Measurements from ENCODE around the gene TMEM167A. TPM values are rescaled to one million over a fixed set of nuclear protein-coding genes. Genes with fewer than 3 reads are reported as not detected.

The TMEM167A gene
- polyA plus RNA-seq, 4 donors = 35.9 to 65.8 (median 44.2) TPM

- DNase-seq (no peak), FAIRE-seq (no peak)
- no peaks in the 10 kb centered on the region for H3K4me1 ChIP-seq (ENCODE audit: control insufficient read depth in 3 of 3, insufficient read depth in 2 of 3, low read depth in 1 of 3, low read length in 2 of 3)
- no peak overlapping the region for H3K27ac ChIP-seq (ENCODE audit: low read depth in 1 of 3, low read length in 2 of 3)
- no peaks in the 10 kb centered on the region for H3K27me3 ChIP-seq (ENCODE audit: control insufficient read depth in 3 of 3, insufficient read depth in 3 of 3, low read length in 3 of 3)
- no peak overlapping the region for H3K4me3 ChIP-seq (ENCODE audit: low read depth in 1 of 3, low read length in 3 of 3)
- no peaks in the 10 kb centered on the region for H3K9me3 ChIP-seq (ENCODE audit: control insufficient read depth in 2 of 2, insufficient read depth in 1 of 2, low read depth in 1 of 2, low read length in 1 of 2)
- peaks cover 0 to 10% (median 3%) of the 10 kb centered on the region in 3 donors for H3K36me3 ChIP-seq (ENCODE audit: control insufficient read depth in 3 of 3, insufficient read depth in 2 of 3, low read depth in 1 of 3, low read length in 3 of 3)
Observed at GRCh38 chr5:83058726-83059125, 18.5 kb downstream of the TMEM167A start.

DNA sequence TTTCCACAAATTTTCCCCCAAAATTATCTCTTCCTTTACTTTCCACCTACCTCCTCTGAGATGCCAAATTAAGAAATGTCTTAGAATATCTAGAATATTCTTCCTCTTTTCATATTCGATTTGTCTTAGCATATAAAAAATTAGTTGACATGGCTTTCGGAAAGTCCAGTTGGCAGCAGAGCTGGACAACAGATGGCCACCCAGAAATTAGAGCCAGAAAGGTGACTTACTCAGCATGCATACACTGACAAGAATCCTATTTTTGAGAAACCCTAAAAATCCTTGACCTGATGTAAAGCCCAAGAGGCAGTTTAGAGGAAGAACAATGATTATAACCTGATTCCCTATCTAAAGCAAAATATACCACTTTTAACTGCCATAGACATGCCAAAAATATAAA lies 22.0 kb downstream of the TMEM167A start:
- DNase-seq (no peak), FAIRE-seq (no peak)
- WGBS, 3 donors = 86 to 97% (median 96%) methylated on average over 2 of the region's 2 CpGs
- Histone ChIP-seq H3K27ac (ENCODE audit: low read depth in 1 of 3, low read length in 2 of 3) (no peak overlapping the region), H3K9me3 (ENCODE audit: control insufficient read depth in 2 of 2, insufficient read depth in 1 of 2, low read depth in 1 of 2, low read length in 1 of 2) (no peaks in the 10 kb centered on the region), H3K4me3 (ENCODE audit: low read depth in 1 of 3, low read length in 3 of 3) (no peak overlapping the region), H3K4me1 (ENCODE audit: control insufficient read depth in 3 of 3, insufficient read depth in 2 of 3, low read depth in 1 of 3, low read length in 2 of 3) (no peaks in the 10 kb centered on the region), H3K27me3 (ENCODE audit: control insufficient read depth in 3 of 3, insufficient read depth in 3 of 3, low read length in 3 of 3) (no peaks in the 10 kb centered on the region), H3K36me3 (ENCODE audit: control insufficient read depth in 3 of 3, insufficient read depth in 2 of 3, low read depth in 1 of 3, low read length in 3 of 3) (peaks cover 0 to 3% (median 2%) of the 10 kb centered on the region in 3 donors)

GRCh38 chr5:83050723-83051340 lies 26.4 kb downstream of the TMEM167A start:
- H3K9me3 ChIP-seq (ENCODE audit: control insufficient read depth in 2 of 2, insufficient read depth in 1 of 2, low read depth in 1 of 2, low read length in 1 of 2) = no peaks in the 10 kb centered on the region
- DNase-seq = no peak
- H3K27ac ChIP-seq (ENCODE audit: low read depth in 1 of 3, low read length in 2 of 3) = no peak overlapping the region
- WGBS, 3 donors = 78 to 96% (median 94%) methylated on average over 4 of the region's 4 CpGs
- H3K27me3 ChIP-seq (ENCODE audit: control insufficient read depth in 3 of 3, insufficient read depth in 3 of 3, low read length in 3 of 3) = no peaks in the 10 kb centered on the region
- no peak overlapping the region for H3K4me3 ChIP-seq (ENCODE audit: low read depth in 1 of 3, low read length in 3 of 3)
- H3K4me1 ChIP-seq (ENCODE audit: control insufficient read depth in 3 of 3, insufficient read depth in 2 of 3, low read depth in 1 of 3, low read length in 2 of 3) = no peaks in the 10 kb centered on the region
- no peak for FAIRE-seq
- H3K36me3 ChIP-seq (ENCODE audit: control insufficient read depth in 3 of 3, insufficient read depth in 2 of 3, low read depth in 1 of 3, low read length in 3 of 3) = peaks cover 2 to 5% (median 2%) of the 10 kb centered on the region in 3 donors

DNA sequence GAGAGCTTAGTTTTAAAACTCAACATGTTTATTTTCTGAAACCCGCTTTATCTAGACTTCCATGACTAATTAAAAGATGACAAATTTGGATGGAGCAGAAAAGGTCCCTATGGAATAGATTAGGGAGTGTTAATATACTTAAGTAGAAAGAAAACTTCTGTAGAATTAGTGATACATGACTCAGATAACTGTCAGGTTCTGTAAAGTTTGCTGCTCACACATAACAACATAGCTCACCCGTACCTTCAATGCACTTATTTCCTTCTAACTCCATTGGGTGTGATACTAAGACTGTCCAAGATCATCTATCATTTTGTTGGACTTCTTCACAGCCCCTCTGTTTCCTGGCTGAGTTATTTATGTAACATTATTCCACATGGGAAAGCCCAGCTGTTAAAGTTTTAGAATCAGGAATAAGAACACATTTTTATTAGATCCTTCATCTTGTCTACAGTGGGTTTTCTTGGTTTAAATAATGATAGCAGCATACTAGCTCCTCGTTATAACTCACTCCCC lies 27.8 kb downstream of the TMEM167A start:
- H3K4me1 ChIP-seq (ENCODE audit: control insufficient read depth in 3 of 3, insufficient read depth in 2 of 3, low read depth in 1 of 3, low read length in 2 of 3) = peaks cover 0 to 8% (median 0%) of the 10 kb centered on the region in 3 donors
- no peaks in the 10 kb centered on the region for H3K27me3 ChIP-seq (ENCODE audit: control insufficient read depth in 3 of 3, insufficient read depth in 3 of 3, low read length in 3 of 3)
- DNase-seq (no peak), FAIRE-seq (no peak)
- no peak overlapping the region for H3K4me3 ChIP-seq (ENCODE audit: low read depth in 1 of 3, low read length in 3 of 3)
- H3K27ac ChIP-seq (ENCODE audit: low read depth in 1 of 3, low read length in 2 of 3) = no peak overlapping the region
- H3K9me3 ChIP-seq (ENCODE audit: control insufficient read depth in 2 of 2, insufficient read depth in 1 of 2, low read depth in 1 of 2, low read length in 1 of 2) = no peaks in the 10 kb centered on the region
- peaks cover 0 to 5% (median 2%) of the 10 kb centered on the region in 3 donors for H3K36me3 ChIP-seq (ENCODE audit: control insufficient read depth in 3 of 3, insufficient read depth in 2 of 3, low read depth in 1 of 3, low read length in 3 of 3)
- WGBS, 3 donors = 74 to 91% (median 84%) methylated on average over 3 of the region's 3 CpGs

GRCh38 chr5:83048811-83049210 lies 28.4 kb downstream of the TMEM167A start:
- no peaks in the 10 kb centered on the region for H3K9me3 ChIP-seq (ENCODE audit: control insufficient read depth in 2 of 2, insufficient read depth in 1 of 2, low read depth in 1 of 2, low read length in 1 of 2)
- WGBS, 3 donors = 96 to 100% (median 100%) methylated on average over 2 of the region's 2 CpGs
- H3K27me3 ChIP-seq (ENCODE audit: control insufficient read depth in 3 of 3, insufficient read depth in 3 of 3, low read length in 3 of 3) = no peaks in the 10 kb centered on the region
- DNase-seq (no peak), FAIRE-seq (no peak)
- H3K36me3 ChIP-seq (ENCODE audit: control insufficient read depth in 3 of 3, insufficient read depth in 2 of 3, low read depth in 1 of 3, low read length in 3 of 3) = peaks cover 0 to 2% (median 2%) of the 10 kb centered on the region in 3 donors
- no peak overlapping the region for H3K4me3 ChIP-seq (ENCODE audit: low read depth in 1 of 3, low read length in 3 of 3)
- H3K27ac ChIP-seq (ENCODE audit: low read depth in 1 of 3, low read length in 2 of 3) = no peak overlapping the region
- H3K4me1 ChIP-seq (ENCODE audit: control insufficient read depth in 3 of 3, insufficient read depth in 2 of 3, low read depth in 1 of 3, low read length in 2 of 3) = peaks cover 0 to 10% (median 0%) of the 10 kb centered on the region in 3 donors

GRCh38 chr5:83048277-83048676 lies 28.9 kb downstream of the TMEM167A start:
- Histone ChIP-seq H3K9me3 (ENCODE audit: control insufficient read depth in 2 of 2, insufficient read depth in 1 of 2, low read depth in 1 of 2, low read length in 1 of 2) (no peaks in the 10 kb centered on the region), H3K4me1 (ENCODE audit: control insufficient read depth in 3 of 3, insufficient read depth in 2 of 3, low read depth in 1 of 3, low read length in 2 of 3) (peaks cover 0 to 10% (median 0%) of the 10 kb centered on the region in 3 donors), H3K36me3 (ENCODE audit: control insufficient read depth in 3 of 3, insufficient read depth in 2 of 3, low read depth in 1 of 3, low read length in 3 of 3) (peaks cover 0 to 2% (median 2%) of the 10 kb centered on the region in 3 donors), H3K4me3 (ENCODE audit: low read depth in 1 of 3, low read length in 3 of 3) (no peak overlapping the region), H3K27me3 (ENCODE audit: control insufficient read depth in 3 of 3, insufficient read depth in 3 of 3, low read length in 3 of 3) (no peaks in the 10 kb centered on the region), H3K27ac (ENCODE audit: low read depth in 1 of 3, low read length in 2 of 3) (no peak overlapping the region)
- DNase-seq (no peak), FAIRE-seq (no peak)
- WGBS, 3 donors = 91 to 93% (median 92%) methylated on average over 3 of the region's 3 CpGs

- 22 to 52% (median 41%) methylated on average over 2 of the region's 2 CpGs for WGBS, 3 donors
- no peaks in the 10 kb centered on the region for H3K27me3 ChIP-seq (ENCODE audit: control insufficient read depth in 3 of 3, insufficient read depth in 3 of 3, low read length in 3 of 3)
- no peak overlapping the region for H3K4me3 ChIP-seq (ENCODE audit: low read depth in 1 of 3, low read length in 3 of 3)
- H3K9me3 ChIP-seq (ENCODE audit: control insufficient read depth in 2 of 2, insufficient read depth in 1 of 2, low read depth in 1 of 2, low read length in 1 of 2) = no peaks in the 10 kb centered on the region
- peak; percentile 61 to 68 for DNase-seq
- peak overlapping the region in 1 of 3 donors; percentile 39 for H3K27ac ChIP-seq (ENCODE audit: low read depth in 1 of 3, low read length in 2 of 3)
- H3K4me1 ChIP-seq (ENCODE audit: control insufficient read depth in 3 of 3, insufficient read depth in 2 of 3, low read depth in 1 of 3, low read length in 2 of 3) = peaks cover 0 to 13% (median 0%) of the 10 kb centered on the region in 3 donors
- H3K36me3 ChIP-seq (ENCODE audit: control insufficient read depth in 3 of 3, insufficient read depth in 2 of 3, low read depth in 1 of 3, low read length in 3 of 3) = peaks cover 0 to 2% (median 2%) of the 10 kb centered on the region in 3 donors
- FAIRE-seq = no peak
Observed at GRCh38 chr5:83044926-83045325, 32.3 kb downstream of the TMEM167A start.

DNA sequence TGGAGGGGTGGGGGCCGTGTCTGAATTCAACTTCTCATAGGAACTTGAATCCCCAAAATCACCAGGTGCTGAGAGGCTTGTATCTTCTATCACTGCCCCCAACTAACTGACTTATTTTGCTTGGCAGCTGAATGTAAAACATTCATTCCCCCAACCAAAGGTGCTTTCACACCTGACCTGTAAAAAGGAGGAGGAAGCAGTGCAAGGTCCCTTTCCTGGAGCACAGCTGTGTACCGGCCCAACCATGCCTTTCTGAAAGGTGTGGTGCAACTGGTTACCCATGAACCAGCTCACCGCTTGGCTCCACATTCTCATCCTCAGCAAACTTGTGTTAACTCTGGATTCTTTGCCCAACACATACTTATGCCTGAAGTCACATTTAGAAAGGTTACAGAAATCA lies 34.7 kb downstream of the TMEM167A start:
- Histone ChIP-seq H3K27me3 (ENCODE audit: control insufficient read depth in 3 of 3, insufficient read depth in 3 of 3, low read length in 3 of 3) (no peaks in the 10 kb centered on the region), H3K4me3 (ENCODE audit: low read depth in 1 of 3, low read length in 3 of 3) (no peak overlapping the region), H3K36me3 (ENCODE audit: control insufficient read depth in 3 of 3, insufficient read depth in 2 of 3, low read depth in 1 of 3, low read length in 3 of 3) (peaks cover 0 to 2% (median 0%) of the 10 kb centered on the region in 3 donors), H3K27ac (ENCODE audit: low read depth in 1 of 3, low read length in 2 of 3) (peak overlapping the region in 1 of 3 donors; percentile 5), H3K4me1 (ENCODE audit: control insufficient read depth in 3 of 3, insufficient read depth in 2 of 3, low read depth in 1 of 3, low read length in 2 of 3) (peaks cover 0 to 13% (median 0%) of the 10 kb centered on the region in 3 donors), H3K9me3 (ENCODE audit: control insufficient read depth in 2 of 2, insufficient read depth in 1 of 2, low read depth in 1 of 2, low read length in 1 of 2) (no peaks in the 10 kb centered on the region)
- FAIRE-seq (no peak), DNase-seq (peak; percentile 16 to 82)
- 27 to 71% (median 55%) methylated on average over 3 of the region's 3 CpGs for WGBS, 3 donors

Measured in small intestine (tissue), 7 donors.